GM19395 (cell line): ENCODE results near the gene ZMPSTE24.

ENCODE experiments used
- ATAC-seq: cut with Tn5 transposase; IDR thresholded peaks from one replicate; pipeline ENCODE4 v1.9.1; 2021; ENCODE audit warnings: mild to moderate bottlenecking, moderate library complexity; ENCODE audit not compliant: unreplicated experiment

ZMPSTE24 gene

DNA sequence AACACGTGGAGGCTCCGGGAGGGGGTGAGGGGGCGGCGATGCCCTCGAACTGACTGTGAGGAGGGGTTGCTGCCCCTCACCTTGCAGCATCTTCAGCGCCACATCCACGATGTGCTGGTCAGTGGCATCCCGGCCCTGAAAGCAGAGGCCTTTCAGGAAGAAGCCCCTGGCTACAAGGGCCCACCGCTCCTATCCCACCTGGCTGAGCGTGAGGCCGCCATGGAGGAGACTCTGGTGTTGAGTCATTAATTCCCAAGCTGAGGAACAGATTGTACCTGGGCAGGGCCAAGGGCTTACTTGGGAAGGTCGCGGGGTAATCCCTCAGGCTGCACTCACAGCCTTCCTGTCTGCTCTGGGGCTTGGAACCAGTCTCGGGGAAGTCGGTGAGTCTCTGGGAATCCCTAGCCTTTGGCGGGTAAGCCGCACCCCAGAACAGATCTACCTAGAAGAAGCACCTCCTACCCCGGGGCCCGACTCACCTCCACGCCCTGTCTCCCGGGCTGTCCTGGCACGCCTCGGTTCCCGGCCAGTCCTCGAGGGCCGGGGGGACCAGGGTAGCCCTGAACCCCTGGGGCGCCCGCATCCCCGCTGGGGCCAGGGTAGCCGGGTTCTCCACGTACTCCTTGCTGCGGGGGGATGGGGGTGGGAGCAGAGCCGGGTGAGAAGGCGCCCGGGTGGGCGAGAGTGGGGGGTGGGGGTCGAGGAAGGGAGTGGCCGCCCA, 45.2 kb downstream of the ZMPSTE24 start:
- ATAC-seq, result no peak

DNA sequence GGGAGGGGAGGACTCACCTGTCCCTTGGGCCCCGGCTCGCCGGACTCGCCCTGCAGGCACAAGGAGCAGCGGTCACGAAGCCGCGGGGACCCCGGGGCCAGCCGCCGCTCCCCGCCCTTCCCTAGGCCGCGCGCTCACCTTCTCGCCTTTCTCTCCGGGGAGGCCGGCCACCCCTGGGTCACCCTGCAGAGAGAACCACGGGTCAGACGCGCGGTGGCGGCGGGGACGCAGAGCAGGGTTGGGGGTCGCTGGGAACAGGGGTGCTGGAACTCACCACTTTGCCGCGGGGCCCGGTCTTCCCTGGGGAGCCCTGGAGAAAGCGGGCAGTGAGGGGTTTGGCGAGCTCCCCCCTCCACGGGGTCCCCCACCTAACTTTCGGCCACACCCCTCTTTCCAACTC, 45.8 kb downstream of the ZMPSTE24 start:
- ATAC-seq, result no peak

DNA sequence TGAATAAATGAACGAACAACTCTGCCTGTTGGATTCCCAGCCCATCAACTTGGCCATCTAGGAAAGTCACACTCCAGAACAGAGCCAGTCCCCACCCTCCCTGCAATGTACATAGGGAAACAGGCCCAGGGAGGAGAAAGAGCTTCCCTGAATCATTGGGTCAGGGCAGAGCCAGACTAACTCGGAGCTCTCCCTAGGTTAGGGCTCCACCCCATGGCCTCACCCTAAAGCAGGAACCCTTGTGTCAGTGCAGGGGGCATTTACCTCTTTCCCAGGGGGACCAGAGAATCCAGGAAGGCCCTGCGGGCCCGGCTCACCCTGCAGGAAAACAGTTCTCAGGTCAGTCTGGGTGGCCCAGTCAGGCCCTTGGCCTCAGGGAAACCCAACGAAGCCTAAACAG, 47.4 kb downstream of the ZMPSTE24 start:
- no peak for ATAC-seq

DNA sequence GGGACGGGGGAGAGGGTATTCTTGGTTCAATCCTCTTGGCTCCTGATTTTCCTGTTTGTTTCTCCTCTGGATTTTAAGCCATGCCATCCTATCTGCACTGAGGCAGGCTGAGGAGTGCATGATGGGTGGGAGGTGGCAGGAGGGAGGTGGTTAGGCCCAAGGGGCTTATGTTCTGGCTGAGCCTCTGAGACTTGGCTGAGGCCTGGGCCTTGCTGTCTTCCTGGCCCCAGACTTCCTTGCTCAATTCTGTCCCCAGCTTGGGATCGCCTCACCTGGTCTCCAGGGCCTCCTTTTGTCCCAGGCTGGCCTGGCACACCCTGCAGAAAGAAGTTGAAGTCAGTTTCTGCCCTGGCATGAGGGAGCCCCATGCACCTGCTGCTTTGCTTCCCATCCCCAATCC, 47.8 kb downstream of the ZMPSTE24 start:
- no peak for ATAC-seq

DNA sequence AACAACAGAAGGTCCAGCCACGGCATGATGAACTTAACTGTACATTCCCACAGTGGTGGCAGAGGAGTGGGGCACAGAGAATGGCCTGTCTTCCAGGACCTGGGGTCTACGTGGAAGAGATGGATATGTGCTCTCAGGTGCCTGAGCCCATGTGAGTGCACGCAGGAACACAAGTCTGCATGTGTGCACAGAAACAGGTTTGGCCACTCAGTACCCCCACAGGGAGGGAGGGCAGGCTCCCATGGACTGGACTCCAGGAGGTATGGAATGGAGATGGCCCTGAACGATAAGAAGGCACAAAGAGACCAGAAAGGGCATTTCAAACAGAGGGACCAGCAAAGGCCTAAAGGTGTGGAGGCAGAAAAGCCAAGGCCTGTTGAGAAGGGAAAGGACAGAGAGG, 48.3 kb downstream of the ZMPSTE24 start:
- no peak for ATAC-seq

DNA sequence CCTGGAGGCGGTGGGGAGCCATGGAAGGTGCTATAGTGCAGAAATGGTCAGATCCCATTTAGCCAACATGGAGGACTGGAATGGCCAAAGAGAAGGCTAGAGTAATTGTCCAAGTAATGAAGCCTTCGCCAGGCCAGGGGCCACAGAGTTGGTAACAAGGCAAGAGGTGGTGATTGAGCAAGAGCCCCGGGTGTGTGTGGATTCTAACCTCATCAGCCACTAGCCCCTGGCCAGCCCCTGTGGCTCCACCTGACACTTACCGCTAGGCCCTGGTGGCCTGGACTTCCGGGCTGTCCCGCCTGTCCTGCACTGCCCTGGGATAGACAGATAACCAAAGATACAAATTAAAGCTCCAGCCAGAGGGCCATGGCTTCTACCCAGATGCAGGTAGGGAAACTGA, 49.1 kb downstream of the ZMPSTE24 start:
- ATAC-seq, result no peak

DNA sequence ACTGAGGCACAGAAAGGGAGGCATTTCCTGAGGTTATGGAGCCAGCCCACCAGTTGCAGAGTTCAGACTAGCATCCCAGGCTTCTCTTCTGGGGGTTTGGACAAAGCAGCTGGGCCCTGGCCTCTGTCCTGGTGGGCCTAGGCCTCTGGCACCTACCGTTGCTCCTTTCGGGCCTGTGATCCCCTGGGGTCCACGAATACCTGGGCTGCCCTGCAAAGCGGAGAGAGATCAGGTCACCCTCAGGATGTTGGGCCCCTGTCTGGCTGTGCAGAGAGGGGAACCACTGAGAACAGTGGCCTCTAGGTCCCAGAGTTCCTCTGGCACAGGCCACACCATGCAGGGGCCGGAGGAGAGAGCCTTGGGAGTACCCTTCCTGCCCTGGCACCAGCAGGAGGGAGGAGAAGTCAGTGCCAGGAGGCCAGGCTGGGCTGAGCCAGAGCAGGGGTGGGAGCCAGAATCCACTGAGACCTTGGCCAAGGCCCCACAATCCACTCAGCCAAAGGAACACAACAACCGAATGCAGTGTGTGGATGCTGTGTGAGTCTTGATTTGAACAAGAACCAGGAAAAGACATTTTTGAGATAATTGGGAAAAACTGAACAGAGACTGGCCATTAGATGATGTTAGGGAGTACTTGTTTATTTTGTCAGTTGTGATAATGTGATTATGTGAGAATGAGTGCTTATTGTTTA, 50.1 kb downstream of the ZMPSTE24 start:
- no peak for ATAC-seq

DNA sequence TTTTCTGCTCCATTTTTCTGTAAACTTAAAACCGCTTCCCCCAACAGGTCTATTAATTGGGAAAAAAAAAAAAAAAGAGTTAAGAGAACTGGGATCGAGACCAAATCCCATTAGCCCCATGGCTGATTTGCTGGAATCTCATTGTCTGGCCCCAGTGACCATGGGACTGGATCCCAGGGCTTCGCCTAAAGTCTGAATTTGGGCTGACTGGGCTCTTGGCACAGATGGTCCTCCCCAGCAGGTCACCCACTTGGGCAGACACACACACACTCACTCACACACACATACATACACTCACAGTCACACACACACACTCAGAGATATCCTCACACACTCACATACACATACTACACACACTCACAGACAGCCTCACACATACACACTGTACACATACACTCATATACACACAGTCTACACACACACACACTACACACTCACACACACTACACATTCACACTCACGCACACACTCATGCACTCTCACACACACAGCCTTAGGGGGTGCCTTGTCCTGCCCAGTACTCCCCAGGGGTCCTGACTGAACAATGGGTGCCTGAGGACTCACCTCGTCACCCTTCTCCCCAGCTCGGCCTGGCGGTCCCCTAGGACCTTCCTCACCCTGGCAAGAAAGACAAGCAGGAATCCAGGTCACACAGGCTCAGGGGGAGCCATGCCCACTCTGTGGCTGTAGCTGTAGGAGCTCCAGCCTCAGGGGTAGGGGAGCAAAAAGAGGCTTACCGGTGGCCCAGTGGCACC, 51.5 kb downstream of the ZMPSTE24 start:
- ATAC-seq, result no peak

DNA sequence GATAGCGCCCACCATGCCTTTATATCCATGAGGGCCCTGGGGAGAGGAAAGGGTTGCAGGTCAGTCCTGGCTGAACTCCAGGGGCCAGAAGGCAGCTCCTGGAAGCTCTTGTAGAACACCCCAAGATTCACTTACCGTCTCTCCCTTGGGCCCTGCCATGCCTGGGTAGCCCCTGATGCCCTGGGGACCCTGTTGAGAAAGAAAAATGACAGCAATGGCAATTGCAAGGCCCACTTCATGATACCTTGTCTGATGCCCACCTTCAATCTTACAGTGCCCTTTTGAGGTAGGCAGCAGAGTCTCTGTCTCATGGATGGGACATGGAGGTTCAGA, 52.1 kb downstream of the ZMPSTE24 start:
- no peak for ATAC-seq

DNA sequence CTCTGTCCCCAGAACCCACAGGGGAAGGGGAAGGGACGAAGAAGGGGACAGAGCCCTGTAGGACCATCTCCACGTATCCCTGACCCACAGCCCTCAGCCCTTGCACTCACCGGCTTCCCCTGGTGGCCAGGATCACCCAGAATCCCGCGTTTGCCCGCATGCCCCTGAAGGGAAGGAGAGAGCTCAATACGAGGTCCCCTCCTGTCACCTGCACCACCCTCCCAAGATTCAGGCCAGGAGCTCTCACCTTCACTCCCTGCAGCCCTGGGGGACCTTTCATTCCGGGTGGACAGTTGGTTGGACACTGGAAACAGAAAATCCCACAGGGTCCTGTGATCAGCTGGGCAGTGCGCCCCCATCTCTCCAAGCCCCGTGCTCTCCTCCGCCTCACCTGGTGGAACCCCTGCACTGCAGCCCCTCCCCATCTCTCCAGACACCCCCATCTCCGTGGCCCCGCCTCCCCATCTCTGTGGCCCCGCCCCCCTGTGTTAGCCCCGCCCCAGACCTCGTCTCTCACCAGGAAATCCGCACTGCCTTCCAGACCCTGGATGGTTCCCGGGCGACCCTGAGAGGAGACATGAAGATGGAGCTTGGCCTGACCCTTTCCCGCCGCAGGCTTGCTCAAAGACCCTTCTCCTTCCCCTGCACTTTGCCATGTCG, 53.1 kb downstream of the ZMPSTE24 start:
- no peak for ATAC-seq

DNA sequence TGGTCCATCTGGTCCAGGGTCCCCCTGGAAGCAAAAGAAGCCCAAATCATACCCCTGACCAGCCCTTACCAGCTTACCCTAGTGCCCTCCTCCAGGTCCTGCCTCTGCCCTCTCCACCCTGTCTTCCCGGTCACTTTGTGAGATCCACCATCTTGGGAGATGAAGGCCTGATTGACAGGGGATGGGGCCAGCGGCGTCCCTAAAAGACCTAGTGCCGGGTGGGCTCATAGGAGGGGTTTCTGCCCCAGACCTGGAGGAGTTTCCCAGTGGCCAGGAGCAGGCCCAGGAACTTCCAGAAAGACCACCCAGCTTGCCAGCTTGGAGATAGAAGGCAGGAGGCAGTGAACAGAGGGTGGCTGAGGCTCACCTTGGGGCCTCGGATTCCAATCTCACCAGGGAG, 53.7 kb downstream of the ZMPSTE24 start:
- no peak for ATAC-seq

DNA sequence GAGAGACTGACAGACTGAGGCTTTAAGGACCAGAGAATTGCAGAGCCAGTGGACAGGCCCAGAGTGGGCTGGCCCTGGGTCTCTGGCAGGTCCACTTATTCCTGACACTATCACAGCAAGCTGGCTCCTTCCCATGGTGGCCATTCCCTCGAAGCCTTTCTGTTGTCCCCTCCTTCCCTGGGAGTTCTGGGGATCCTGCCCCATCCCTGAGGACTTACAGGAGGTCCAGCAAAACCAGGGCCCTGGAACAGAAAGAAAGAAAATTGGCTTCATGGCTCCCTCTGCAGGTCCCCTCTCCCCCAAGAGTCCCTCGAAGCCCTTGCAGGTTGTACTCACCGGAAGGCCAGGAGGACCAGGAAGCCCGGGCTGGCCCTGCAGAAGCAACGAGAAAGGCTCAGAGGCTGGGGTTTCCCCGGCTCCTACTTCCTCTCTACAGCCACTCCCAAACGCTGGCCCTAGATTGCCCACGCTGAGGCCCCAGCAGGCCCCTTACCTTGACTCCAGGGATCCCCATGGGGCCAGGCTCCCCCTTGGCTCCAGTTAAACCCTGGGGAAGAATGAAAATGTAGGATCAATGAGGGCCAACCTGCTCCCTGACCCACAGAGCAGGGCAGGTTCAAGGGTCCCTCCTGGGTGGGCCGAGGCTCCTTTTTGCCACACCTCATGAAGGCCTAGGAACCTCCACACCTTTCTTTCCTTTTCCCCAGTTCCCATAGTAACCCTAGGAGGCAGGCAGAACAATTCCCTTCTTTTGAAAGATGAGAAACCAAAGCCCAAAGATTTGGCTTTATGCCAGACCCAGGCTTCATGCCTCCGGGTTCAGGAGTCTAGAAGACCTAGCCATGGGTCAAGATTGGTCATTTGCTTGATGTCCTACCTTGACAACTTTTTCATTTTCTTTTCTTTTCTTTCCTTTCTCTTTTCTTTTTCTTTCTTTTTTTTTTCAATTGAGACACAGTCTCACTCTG, 54.5 kb downstream of the ZMPSTE24 start:
- peak; percentile 56 for ATAC-seq

DNA sequence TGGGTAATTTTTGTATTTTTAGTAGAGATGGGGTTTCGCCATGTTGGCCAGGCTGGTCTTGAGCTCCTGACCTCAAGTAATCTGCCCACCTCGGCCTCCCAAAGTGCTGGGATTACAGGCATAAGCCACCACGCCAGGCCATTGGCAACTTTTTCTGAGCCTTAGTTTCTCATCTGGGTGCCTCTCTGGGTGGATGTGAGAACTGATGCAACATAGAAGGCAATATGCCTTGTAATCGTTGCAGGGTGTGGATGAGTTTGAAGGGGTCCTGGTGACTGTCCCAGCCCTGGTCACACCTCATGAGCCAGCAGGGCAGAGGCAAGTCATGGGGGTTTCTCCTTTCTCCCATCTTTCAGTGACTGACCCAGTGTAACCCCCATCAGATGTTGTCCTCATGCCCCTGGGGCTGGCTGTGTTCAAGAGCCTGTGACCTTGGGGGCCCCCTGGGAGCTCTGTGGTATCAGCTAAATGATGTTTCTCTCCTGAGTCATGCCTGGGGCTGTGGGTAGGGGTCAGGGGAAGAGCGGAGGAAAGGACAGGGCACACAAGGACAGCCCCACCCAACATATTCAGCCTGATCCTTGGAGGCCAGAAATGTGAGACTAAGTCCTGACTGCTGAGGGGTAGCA, 55.4 kb downstream of the ZMPSTE24 start:
- ATAC-seq, result no peak

DNA sequence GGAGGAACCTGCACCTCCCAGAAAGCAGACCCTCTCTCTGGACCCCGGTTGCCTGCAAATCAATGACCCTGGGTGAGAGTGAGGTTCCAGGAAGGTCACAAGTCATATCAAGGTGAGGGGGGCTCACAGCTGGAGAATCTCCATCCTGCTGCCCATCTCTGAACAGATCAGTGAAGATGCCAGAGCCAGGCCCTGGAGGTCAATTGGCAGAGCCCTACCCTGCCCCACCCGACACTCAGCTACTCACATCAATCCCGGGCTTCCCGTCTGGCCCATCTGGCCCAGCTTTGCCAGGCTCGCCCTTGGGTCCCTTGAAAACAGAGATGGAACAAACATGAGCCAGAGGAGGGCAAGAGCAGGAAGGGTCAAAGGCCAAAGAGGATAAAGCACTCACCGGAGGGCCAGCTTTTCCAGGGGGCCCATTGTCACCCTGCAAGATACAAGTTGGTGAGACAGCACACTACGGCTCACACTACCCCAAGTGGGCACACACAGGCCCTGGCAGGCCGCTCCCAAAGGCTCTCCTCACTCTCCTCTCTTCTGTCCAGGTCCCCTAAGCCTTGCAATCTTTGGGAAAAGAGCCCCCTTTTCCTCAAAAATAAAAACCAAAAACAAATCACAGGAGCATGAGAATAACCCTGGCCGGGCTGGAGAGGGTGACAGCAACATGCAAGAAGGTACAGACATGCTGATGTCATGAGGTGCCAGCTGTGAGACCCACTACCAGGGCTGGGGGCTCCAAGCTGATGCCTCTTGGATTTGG, 56.1 kb downstream of the ZMPSTE24 start:
- no peak for ATAC-seq

DNA sequence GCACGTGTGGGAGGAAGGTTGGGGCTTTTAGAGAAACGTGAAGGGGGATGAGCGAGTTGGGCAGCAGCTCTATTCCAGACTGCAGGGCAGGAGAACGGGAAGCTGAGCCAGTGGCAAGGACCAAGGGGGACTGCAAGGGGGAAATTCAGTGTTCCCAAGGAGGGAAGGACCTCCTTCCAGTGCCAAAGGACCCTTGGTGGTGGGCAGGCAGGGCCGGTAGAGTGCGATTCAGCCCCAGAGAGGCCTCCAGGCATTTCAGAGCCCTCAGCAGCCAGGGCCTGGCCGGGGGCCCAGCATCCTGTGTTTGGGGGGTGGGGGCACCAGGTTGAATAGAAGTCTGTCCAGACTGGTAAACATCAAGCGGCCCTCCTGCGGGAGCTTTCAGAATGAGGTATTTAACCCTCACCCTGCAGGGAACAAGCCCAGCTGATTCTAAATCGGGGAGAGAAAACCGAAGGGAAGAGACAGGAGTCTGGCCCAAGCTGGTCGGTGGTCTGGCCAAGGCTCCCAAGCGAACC, 56.7 kb downstream of the ZMPSTE24 start:
- ATAC-seq, result no peak

DNA sequence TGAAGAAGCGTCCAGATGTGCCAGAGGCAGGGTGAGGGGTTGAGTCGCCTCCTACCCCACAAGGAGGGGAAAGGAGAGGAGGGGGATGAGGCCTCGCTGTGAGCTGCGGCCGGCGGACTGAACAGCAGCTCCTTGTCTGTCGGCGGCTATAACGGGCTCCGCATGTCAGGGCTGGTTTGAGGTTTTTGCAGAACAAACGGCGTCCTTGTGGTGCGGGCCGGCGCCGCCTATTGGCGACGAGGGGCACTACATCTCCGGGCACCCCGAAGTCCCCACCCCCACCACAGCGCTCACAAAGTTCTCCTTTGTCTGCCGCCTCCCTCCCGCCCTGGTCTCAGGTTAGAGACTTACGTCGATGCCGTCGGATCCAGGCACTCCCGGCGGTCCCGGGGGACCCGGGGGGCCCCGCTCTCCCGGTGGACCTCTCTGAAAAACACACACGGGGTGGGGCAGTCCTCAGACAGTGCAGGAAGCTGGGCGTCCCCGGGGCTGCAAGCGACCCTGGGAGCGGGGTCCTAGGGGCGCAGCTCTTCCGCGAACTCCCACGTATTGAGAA, 57.3 kb downstream of the ZMPSTE24 start:
- no peak for ATAC-seq

DNA sequence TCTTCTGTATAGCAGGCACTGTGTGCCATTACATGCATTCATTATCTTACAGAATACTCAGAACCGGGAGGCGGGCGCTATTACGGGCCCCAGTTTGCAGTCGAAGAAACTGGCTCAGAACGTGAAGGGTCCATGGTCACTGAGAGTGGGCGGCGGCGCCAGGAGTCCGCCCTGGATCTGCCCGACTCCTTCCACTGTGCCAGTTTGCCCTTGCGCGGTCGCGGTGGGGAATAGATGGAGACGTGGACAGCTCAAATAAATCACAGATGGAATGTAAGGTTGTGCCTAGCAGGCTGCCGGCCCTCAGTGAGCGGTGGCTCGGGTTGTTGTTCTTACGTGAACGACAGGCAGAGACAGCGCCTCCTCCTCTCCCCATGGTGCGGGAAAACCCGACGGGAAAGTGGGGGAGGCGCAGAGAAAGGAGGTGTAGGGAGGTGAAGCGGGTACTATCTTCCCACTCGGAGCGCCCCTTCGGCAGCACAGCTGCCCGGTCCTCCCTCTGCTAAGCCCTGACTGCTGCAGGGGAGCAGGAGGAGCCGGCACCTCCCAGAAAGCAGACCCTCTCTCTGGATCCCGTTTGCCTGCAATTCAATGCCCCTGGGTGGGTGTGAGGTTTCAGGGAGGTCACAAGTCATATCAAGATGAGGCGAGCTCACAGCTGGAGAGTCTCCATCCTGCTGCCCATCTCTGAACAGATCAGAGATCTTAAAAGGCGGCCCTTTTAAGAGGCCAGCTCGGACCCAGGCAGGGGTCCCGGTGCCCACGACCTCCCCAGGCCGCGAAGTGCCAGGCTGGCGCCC, 58.0 kb downstream of the ZMPSTE24 start:
- no peak for ATAC-seq
